GM13976 (cell line): ENCODE data around the gene KLC3.
A peak's percentile ranks its signal among the peaks of the same experiment; 100 is the strongest.

Source experiments
- DNase-seq: peaks from one replicate; pipeline ENCODE4 v3.0.0; 2012; ENCODE audit warnings: low spot score
- in situ Hi-C: fragments of 300-500 bp; cut with MboI; formaldehyde crosslinking; loops from one replicate; pipeline ENCODE4 v1.12.0; 2022; ENCODE audit warnings: low sequenced_read_pairs, mixed read lengths, inconsistent platforms; ENCODE audit not compliant: unreplicated experiment
- TF ChIP-seq, protein P1 (sequence below): IDR thresholded peaks from 2 replicates; pipeline ENCODE4 v1.5.1; 2012; ENCODE audit warnings: borderline replicate concordance, mild to moderate bottlenecking; ENCODE audit not compliant: insufficient read depth; ENCODE audit errors: extremely low read depth, missing control alignments, control extremely low read depth

The KLC3 gene

DNA sequence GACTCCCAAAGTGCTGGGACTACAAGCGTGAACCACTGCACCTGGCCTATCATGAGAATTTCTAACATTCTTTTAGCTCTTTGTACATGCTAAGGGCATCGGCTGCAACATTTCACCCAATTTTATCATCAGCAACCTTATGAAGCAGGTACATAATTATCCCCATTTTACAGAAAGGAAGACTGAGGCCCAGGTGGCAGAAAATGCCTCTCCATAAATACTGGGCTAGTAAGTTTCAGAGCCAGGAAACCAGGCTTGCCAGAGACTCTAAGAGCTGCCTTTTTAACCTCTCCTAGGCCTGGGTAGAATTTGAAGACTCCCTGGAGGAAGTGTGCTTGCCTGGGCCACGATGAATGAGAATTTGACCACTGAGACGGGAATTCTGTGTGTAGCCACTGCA lies 27.6 kb downstream of the KLC3 start:
- in situ Hi-C loops, result no loop called here
- DNase-seq, result no peak
- TF ChIP-seq, protein P1, sequence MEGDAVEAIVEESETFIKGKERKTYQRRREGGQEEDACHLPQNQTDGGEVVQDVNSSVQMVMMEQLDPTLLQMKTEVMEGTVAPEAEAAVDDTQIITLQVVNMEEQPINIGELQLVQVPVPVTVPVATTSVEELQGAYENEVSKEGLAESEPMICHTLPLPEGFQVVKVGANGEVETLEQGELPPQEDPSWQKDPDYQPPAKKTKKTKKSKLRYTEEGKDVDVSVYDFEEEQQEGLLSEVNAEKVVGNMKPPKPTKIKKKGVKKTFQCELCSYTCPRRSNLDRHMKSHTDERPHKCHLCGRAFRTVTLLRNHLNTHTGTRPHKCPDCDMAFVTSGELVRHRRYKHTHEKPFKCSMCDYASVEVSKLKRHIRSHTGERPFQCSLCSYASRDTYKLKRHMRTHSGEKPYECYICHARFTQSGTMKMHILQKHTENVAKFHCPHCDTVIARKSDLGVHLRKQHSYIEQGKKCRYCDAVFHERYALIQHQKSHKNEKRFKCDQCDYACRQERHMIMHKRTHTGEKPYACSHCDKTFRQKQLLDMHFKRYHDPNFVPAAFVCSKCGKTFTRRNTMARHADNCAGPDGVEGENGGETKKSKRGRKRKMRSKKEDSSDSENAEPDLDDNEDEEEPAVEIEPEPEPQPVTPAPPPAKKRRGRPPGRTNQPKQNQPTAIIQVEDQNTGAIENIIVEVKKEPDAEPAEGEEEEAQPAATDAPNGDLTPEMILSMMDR, result no peak

DNA sequence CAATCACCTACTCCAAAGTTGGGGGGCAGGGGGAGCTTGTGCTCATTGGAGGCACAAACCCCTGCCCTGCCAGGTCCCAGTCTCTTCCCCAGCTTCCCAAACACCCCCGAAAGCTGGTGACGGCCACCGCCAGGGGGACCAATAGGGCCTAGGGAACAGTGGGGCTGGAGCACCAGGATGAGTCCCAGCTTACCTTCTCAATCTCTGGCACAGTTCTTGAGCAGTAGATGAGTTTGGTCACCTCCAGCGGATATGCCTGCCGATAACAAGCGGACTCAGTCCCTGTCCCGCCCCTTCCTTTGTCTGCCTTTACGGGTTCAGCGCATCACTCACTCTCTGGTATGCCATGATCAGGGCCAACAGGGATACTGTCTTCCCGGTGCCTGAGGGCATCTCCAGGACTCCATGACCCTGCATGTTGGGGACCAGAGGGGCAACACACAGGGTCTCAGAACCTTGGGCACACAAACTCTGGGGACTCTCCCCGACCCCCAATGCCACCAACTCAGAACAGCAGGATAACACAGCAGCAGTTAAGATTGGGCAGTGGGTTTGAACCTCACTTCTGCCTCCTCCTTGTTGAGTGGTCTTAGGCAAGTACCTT lies 28.3 kb downstream of the KLC3 start:
- no peak for DNase-seq
- TF ChIP-seq, protein P1, result no peak
- in situ Hi-C loops, result no loop called here

DNA sequence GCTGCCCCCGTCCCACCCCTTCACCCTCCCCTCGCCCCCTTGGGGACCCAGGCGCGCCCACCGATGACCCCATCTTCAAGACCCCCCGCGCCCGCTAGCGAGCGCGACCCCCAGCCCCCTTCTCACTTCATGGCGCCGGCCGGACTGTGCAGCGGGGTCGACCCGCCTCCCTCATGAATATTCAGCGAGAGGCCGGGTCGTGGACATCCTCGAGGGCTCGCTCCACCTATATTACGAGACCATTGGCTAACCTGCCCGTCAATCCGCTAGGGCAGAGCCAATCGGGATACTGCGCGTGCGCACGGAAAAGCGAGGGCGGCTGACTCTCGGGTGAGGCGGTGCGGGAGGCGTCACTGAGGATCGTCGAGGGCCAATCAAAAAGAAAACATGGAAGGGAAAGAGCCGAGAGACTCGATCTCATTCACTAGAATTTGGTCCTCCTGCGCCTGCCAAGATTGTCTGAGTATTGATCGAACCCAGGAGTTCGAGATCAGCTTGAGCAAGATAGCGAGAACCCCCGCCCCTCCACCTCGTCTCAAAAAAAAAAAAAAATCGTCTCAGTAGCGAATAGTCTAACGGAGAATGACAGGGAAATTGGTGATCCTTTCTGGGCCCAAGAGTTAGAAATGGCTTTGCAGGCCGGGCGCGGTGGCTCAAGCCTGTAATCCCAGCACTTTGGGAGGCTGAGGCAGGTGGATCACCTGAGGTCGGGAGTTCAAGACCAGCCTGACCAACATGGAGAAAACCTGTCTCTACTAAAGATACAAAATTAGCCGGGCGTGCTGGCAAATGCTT lies 30.1 kb downstream of the KLC3 start, which contains the start of gene ERCC2:
Gene ERCC2 (minus strand): TSS at position 164 of the 795 bp plus-strand sequence. CDS start 33 bp downstream, at position 131.
- TF ChIP-seq, protein P1, result no peak
- in situ Hi-C loops, result no loop called here
- peak; percentile 100 for DNase-seq

DNA sequence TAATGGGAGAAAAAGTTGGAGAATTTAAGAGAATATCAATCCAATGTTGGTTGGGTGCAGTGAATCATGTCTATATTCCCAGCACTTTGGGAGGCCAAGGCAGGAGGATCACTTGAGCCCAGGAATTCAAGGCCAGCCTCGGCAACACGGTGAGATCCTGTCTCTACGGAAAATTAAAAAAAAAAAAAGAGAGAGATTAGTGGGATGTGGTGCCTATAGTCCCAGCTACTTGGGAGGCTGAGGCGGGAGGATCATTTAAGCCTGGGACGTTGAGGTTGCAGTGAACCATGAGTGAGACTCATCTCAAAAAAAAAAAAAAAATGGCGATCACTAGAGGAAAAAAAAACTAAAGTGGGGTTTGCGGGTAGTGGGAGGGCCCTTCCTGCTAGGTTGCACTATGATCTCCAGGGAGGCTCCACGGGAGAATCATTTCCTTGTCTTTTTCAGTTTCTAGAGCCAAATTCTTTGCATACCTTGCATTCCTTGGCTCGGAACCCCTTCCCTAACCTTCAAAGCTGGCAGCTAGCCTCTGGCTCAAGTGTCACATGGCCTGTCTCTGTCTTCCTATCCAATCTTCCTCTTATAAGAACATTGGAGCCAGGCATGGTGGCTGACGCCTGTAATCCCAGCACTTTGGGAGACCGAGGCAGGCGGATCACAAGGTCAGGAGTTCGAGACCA lies 35.6 kb downstream of the KLC3 start:
- TF ChIP-seq, protein P1, result no peak
- DNase-seq, result no peak
- in situ Hi-C loops, result no loop called here

DNA sequence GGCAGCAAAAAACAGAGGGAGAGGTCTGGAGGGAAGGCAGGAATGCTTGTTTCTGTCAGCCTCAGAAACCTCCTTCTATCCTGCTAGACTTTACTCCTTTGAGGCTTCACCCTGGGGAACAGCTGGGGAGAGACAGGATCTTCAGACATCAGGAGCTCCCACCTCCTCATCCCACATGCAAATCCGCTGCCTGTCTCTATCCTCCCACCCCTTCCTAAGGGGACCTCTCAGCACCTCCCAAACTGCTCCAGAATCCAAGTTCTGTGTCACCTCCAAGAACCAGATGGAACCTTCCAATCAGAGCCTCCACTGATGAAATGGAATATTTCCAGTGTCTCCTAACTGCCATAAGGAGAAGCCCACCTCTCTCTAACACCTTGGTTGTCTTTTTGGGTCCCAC lies 39.6 kb downstream of the KLC3 start:
- in situ Hi-C loops, result no loop called here
- TF ChIP-seq, protein P1, result no peak
- DNase-seq, result no peak

DNA sequence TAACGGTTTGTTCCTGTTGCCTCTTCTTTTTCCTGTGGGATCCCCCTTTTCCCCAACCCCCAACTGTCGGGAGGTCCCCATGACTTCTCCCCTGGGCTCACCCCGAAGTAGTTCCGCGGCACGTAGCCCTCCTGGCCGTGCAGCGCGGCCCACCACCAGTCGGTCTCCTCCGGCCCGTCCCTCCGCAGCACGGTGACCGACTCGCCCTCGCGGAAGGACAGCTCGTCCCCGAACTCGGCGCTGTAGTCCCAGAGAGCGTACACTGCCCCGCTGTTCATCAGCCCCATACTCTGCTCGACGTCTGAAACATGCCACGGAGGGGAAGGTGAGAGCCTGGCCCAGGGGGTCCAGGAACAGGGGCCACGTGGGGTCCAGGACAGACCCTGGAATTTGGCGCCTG lies 41.9 kb downstream of the KLC3 start:
- in situ Hi-C loops, result no loop called here
- TF ChIP-seq, protein P1, result no peak
- no peak for DNase-seq
